Stimulated activated naive CD8-positive, alpha-beta T cell treated with anti-CD3 and anti-CD28 coated beads, Interleukin-15, amount 100 ng/mL, for 72 hours (primary cell): ENCODE measurements around the gene CDKL5.
A peak's percentile ranks its signal among the peaks of the same experiment; 100 is the strongest.

Experiments
- ATAC-seq: fragments of 150-1000 bp; cut with Tn5 transposase; 2 replicates; pipeline ENCODE4 v1.10.0; 2021; ENCODE audit warnings: mild to moderate bottlenecking, moderate library complexity
- DNase-seq, 2 donors: peaks; one replicate each; pipeline ENCODE4 v3.0.0; 2021 to 2022
- H3K27ac Mint-ChIP-seq, 2 donors: one replicate each; pipeline ENCODE4 v1.8.0; 2022; ENCODE audit warnings: mild to moderate bottlenecking in 2 of 2, mixed read lengths in 2 of 2, moderate library complexity in 2 of 2
- H3K27me3 Mint-ChIP-seq: one replicate; pipeline ENCODE4 v1.8.0; 2022; ENCODE audit warnings: mixed read lengths
- H3K4me1 Mint-ChIP-seq: one replicate; pipeline ENCODE4 v1.8.0; 2022; ENCODE audit warnings: mild to moderate bottlenecking, mixed read lengths
- H3K4me3 Mint-ChIP-seq, 2 donors: one replicate each; pipeline ENCODE4 v1.8.0; 2022; ENCODE audit warnings: mild to moderate bottlenecking in 2 of 2, mixed read lengths in 2 of 2, moderate library complexity in 1 of 2
- H3K9me3 Mint-ChIP-seq, 2 donors: one replicate each; pipeline ENCODE4 v1.8.0; 2022; ENCODE audit warnings: mixed read lengths in 2 of 2

The CDKL5 gene

GRCh38 chrX:18639280-18639679 is 213.9 kb downstream of the CDKL5 start:
- H3K9me3 Mint-ChIP-seq = no peaks in the 10 kb centered on the region
- no peak for DNase-seq
- H3K4me3 Mint-ChIP-seq = no peak overlapping the region

GRCh38 chrX:18640686-18641085 is 215.3 kb downstream of the CDKL5 start:
- Mint-ChIP-seq H3K9me3 (no peaks in the 10 kb centered on the region), H3K27me3 (no peaks in the 10 kb centered on the region), H3K27ac (no peak overlapping the region), H3K4me1 (no peaks in the 10 kb centered on the region), H3K4me3 (no peak overlapping the region)
- ATAC-seq = no peak
- no peak for DNase-seq

More at GRCh38 chrX:18639280-18639679, 213.9 kb downstream of the CDKL5 start:
- Mint-ChIP-seq H3K4me1 (no peaks in the 10 kb centered on the region), H3K27ac (no peak overlapping the region), H3K27me3 (no peaks in the 10 kb centered on the region)
- ATAC-seq = no peak

GRCh38 chrX:18643243-18643642 is 217.8 kb downstream of the CDKL5 start:
- DNase-seq (no peak), ATAC-seq (no peak)
- Mint-ChIP-seq H3K27me3 (no peaks in the 10 kb centered on the region), H3K4me1 (no peaks in the 10 kb centered on the region), H3K27ac (no peak overlapping the region), H3K9me3 (no peaks in the 10 kb centered on the region), H3K4me3 (no peak overlapping the region)

GRCh38 chrX:18643853-18644252 is 218.4 kb downstream of the CDKL5 start:
- ATAC-seq = no peak
- DNase-seq = no peak
- no peaks in the 10 kb centered on the region for H3K27me3 Mint-ChIP-seq
- no peaks in the 10 kb centered on the region for H3K9me3 Mint-ChIP-seq
- no peak overlapping the region for H3K4me3 Mint-ChIP-seq
- H3K4me1 Mint-ChIP-seq = no peaks in the 10 kb centered on the region
- no peak overlapping the region for H3K27ac Mint-ChIP-seq

GRCh38 chrX:18647621-18648020 is 222.2 kb downstream of the CDKL5 start:
- ATAC-seq (no peak), DNase-seq (no peak)
- Mint-ChIP-seq H3K4me3 (no peak overlapping the region), H3K27ac (no peak overlapping the region), H3K27me3 (no peaks in the 10 kb centered on the region), H3K4me1 (no peaks in the 10 kb centered on the region), H3K9me3 (no peaks in the 10 kb centered on the region)

- Mint-ChIP-seq H3K27ac (no peak overlapping the region), H3K9me3 (no peaks in the 10 kb centered on the region), H3K27me3 (no peaks in the 10 kb centered on the region), H3K4me1 (no peaks in the 10 kb centered on the region), H3K4me3 (no peak overlapping the region)
- ATAC-seq (no peak), DNase-seq (no peak)
Observed at GRCh38 chrX:18649498-18649951, 224.1 kb downstream of the CDKL5 start.

- no peaks in the 10 kb centered on the region for H3K27me3 Mint-ChIP-seq
- DNase-seq (no peak), ATAC-seq (no peak)
- no peaks in the 10 kb centered on the region for H3K9me3 Mint-ChIP-seq
- no peaks in the 10 kb centered on the region for H3K4me1 Mint-ChIP-seq
- H3K4me3 Mint-ChIP-seq = no peak overlapping the region
- no peak overlapping the region for H3K27ac Mint-ChIP-seq
Observed at GRCh38 chrX:18650662-18651061, 225.3 kb downstream of the CDKL5 start.

- no peaks in the 10 kb centered on the region for H3K4me1 Mint-ChIP-seq
- no peak overlapping the region for H3K27ac Mint-ChIP-seq
- H3K4me3 Mint-ChIP-seq = no peak overlapping the region
- no peaks in the 10 kb centered on the region for H3K9me3 Mint-ChIP-seq
- no peak for DNase-seq
- ATAC-seq = no peak
- H3K27me3 Mint-ChIP-seq = no peaks in the 10 kb centered on the region
Observed at GRCh38 chrX:18652636-18653035, 227.2 kb downstream of the CDKL5 start.

- Mint-ChIP-seq H3K4me1 (no peaks in the 10 kb centered on the region), H3K27ac (no peak overlapping the region), H3K9me3 (no peaks in the 10 kb centered on the region)
Observed at GRCh38 chrX:18654875-18655836, 229.7 kb downstream of the CDKL5 start.

GRCh38 chrX:18661273-18661672 is 235.9 kb downstream of the CDKL5 start:
- H3K27me3 Mint-ChIP-seq = no peaks in the 10 kb centered on the region
- no peak overlapping the region for H3K4me3 Mint-ChIP-seq

More at GRCh38 chrX:18654875-18655836, 229.7 kb downstream of the CDKL5 start:
- Mint-ChIP-seq H3K4me3 (no peak overlapping the region), H3K27me3 (no peaks in the 10 kb centered on the region)
- DNase-seq = no peak
- ATAC-seq = no peak

GRCh38 chrX:18664947-18665346 is 239.5 kb downstream of the CDKL5 start:
- Mint-ChIP-seq H3K27ac (peak overlapping the region in 1 of 2 donors; percentile 82), H3K27me3 (no peaks in the 10 kb centered on the region), H3K4me1 (peaks cover 8% of the 10 kb centered on the region), H3K9me3 (peaks cover 0 to 6% of the 10 kb centered on the region in 2 donors), H3K4me3 (no peak overlapping the region)
- DNase-seq (no peak), ATAC-seq (no peak)

More at GRCh38 chrX:18661273-18661672, 235.9 kb downstream of the CDKL5 start:
- DNase-seq = no peak
- H3K9me3 Mint-ChIP-seq = peaks cover 0 to 6% of the 10 kb centered on the region in 2 donors
- H3K27ac Mint-ChIP-seq = no peak overlapping the region
- H3K4me1 Mint-ChIP-seq = no peaks in the 10 kb centered on the region
- ATAC-seq = no peak

- no peak overlapping the region for H3K4me3 Mint-ChIP-seq
- ATAC-seq (no peak), DNase-seq (no peak)
- H3K27ac Mint-ChIP-seq = peak overlapping the region in 1 of 2 donors; percentile 86
- peaks cover 8% of the 10 kb centered on the region for H3K4me1 Mint-ChIP-seq
- H3K9me3 Mint-ChIP-seq = peaks cover 0 to 6% of the 10 kb centered on the region in 2 donors
- no peaks in the 10 kb centered on the region for H3K27me3 Mint-ChIP-seq
Observed at GRCh38 chrX:18666614-18667013, 241.2 kb downstream of the CDKL5 start.

GRCh38 chrX:18668071-18668835 is 242.8 kb downstream of the CDKL5 start:
- Mint-ChIP-seq H3K27ac (peak overlapping the region in 1 of 2 donors; percentile 63), H3K4me1 (peaks cover 8% of the 10 kb centered on the region), H3K4me3 (peak overlapping the region; percentile 13 to 26), H3K9me3 (peaks cover 0 to 6% of the 10 kb centered on the region in 2 donors), H3K27me3 (no peaks in the 10 kb centered on the region)
- ATAC-seq (no peak), DNase-seq (no peak)

GRCh38 chrX:18672008-18672407 is 246.6 kb downstream of the CDKL5 start, which contains the start of gene RS1:
RS1 (minus strand) TSS chrX:18672108; CDS start chrX:18672068, 40 bp downstream.
- no peaks in the 10 kb centered on the region for H3K27me3 Mint-ChIP-seq
- peaks cover 13% of the 10 kb centered on the region for H3K4me1 Mint-ChIP-seq
- H3K4me3 Mint-ChIP-seq = no peak within 1 kb of the TSS
- ATAC-seq (no peak), DNase-seq (no peak)
- no peaks in the 10 kb centered on the region for H3K9me3 Mint-ChIP-seq
- peak within 1 kb of the TSS in 1 of 2 donors; percentile 19 for H3K27ac Mint-ChIP-seq

GRCh38 chrX:18674417-18674787 is 249.0 kb downstream of the CDKL5 start:
- peak overlapping the region; percentile 74 to 82 for H3K4me3 Mint-ChIP-seq
- peak overlapping the region; percentile 33 to 98 for H3K27ac Mint-ChIP-seq
- ATAC-seq (peak; percentile 44), DNase-seq (peak; percentile 19 to 23)
- no peaks in the 10 kb centered on the region for H3K27me3 Mint-ChIP-seq
- H3K9me3 Mint-ChIP-seq = no peaks in the 10 kb centered on the region
- peaks cover 15% of the 10 kb centered on the region for H3K4me1 Mint-ChIP-seq
